SK-N-SH (cell line): Measurements from ENCODE around the gene WDR31. TPM values are rescaled to one million over a fixed set of nuclear protein-coding genes. Genes with fewer than 3 reads are reported as not detected.

Experiments used
- CTCF ChIA-PET: fragments of 300-600, 350-600 bp; formaldehyde crosslinking; extraction: SDS; loops from one replicate; lab custom pipeline; 2021; lab: Yijun Ruan, JAX
- POLR2A ChIA-PET: fragments of 350-600 bp; sonication (Branson Sonifier 250); formaldehyde crosslinking; extraction: SDS; loops from one replicate; lab custom pipeline; 2020; ENCODE audit warnings: antibody characterized with exemption, inconsistent platforms; lab: Yijun Ruan, JAX
- DNase-seq: peaks from one replicate; pipeline ENCODE4 v3.0.0; 2012
- H2AFZ ChIP-seq: fragments of 200-600 bp; sonication (generic); 2 replicates; pipeline ENCODE4 v1.8.1; 2016; ENCODE audit warnings: antibody characterized with exemption, mild to moderate bottlenecking, low read depth
- H3F3A ChIP-seq: fragments of 200-600 bp; sonication (generic); replicated peaks from 2 replicates; pipeline ENCODE3; 2016; ENCODE audit warnings: antibody characterized with exemption, mild to moderate bottlenecking; ENCODE audit not compliant: insufficient read depth
- H3K27ac ChIP-seq, 2 experiments: fragments of 200-500 bp in 1 of 2; fragments of 200-600 bp in 1 of 2; sonication (Bioruptor generic) in 1 of 2; sonication (generic), shearing (Covaris generic) in 1 of 2; 2 replicates each; pipeline versions ENCODE4 v1.5.1 to v1.6.1; 2014 to 2016; ENCODE audit warnings: low read depth in 2 of 2, inconsistent platforms in 1 of 2, low read length in 1 of 2, mild to moderate bottlenecking in 1 of 2, mixed read lengths in 1 of 2
- H3K27me3 ChIP-seq: fragments of 200-600 bp; sonication (generic), shearing (Covaris generic); 2 replicates; pipeline ENCODE4 v1.6.1; 2016; ENCODE audit warnings: mixed run types; ENCODE audit not compliant: insufficient read depth
- H3K36me3 ChIP-seq, 2 experiments: fragments of 200-500 bp in 1 of 2; fragments of 200-600 bp in 1 of 2; sonication (Bioruptor generic) in 1 of 2; sonication (generic) in 1 of 2; replicated peaks in 1 of 2; 2 replicates each; pipeline versions ENCODE3 to v1.5.1; 2014 to 2016; ENCODE audit warnings: low read length in 1 of 2, mild to moderate bottlenecking in 1 of 2; ENCODE audit not compliant: insufficient read depth in 2 of 2, control insufficient read depth in 1 of 2
- H3K4me1 ChIP-seq, 2 experiments: fragments of 200-500 bp in 1 of 2; fragments of 200-600 bp in 1 of 2; sonication (Bioruptor generic) in 1 of 2; sonication (generic), shearing (Covaris generic) in 1 of 2; 2 replicates each; pipeline versions ENCODE4 v1.5.1 to v1.6.1; 2014 to 2016; ENCODE audit warnings: low read depth in 1 of 2, low read length in 1 of 2, mixed run types in 1 of 2; ENCODE audit not compliant: insufficient read depth in 2 of 2, control insufficient read depth in 1 of 2
- H3K4me2 ChIP-seq: fragments of 200-600 bp; sonication (generic), shearing (Covaris generic); 2 replicates; pipeline ENCODE4 v1.6.1; 2017; ENCODE audit warnings: mixed run types
- H3K4me3 ChIP-seq, 2 experiments: fragments of 200-500 bp in 1 of 2; fragments of 200-600 bp in 1 of 2; sonication (Bioruptor generic) in 1 of 2; sonication (generic), shearing (Covaris generic) in 1 of 2; 2 replicates each; pipeline versions ENCODE4 v1.5.1 to v1.8.1; 2014 to 2016; ENCODE audit warnings: low read depth in 2 of 2, inconsistent platforms in 1 of 2, low read length in 1 of 2, mild to moderate bottlenecking in 1 of 2, mixed read lengths in 1 of 2, moderate library complexity in 1 of 2
- H3K79me2 ChIP-seq: fragments of 200-600 bp; sonication (generic); 2 replicates; pipeline ENCODE4 v1.8.1; 2017; ENCODE audit warnings: mild to moderate bottlenecking; ENCODE audit not compliant: insufficient read depth
- H3K9ac ChIP-seq: fragments of 200-600 bp; sonication (generic); 2 replicates; pipeline ENCODE4 v1.6.1; 2017; ENCODE audit warnings: mixed run types
- H3K9me2 ChIP-seq: fragments of 200-600 bp; sonication (generic); 2 replicates; pipeline ENCODE4 v1.6.1; 2017; ENCODE audit warnings: mixed run types
- H3K9me3 ChIP-seq: fragments of 200-600 bp; sonication (generic); 2 replicates; pipeline ENCODE4 v1.6.1; 2017; ENCODE audit warnings: mixed run types, mild to moderate bottlenecking, moderate library complexity
- H4K20me1 ChIP-seq: fragments of 200-600 bp; sonication (generic); 2 replicates; pipeline ENCODE4 v1.6.1; 2017; ENCODE audit warnings: mild to moderate bottlenecking, mixed run types; ENCODE audit not compliant: insufficient read depth
- CTCF ChIP-seq: fragments of 200-600 bp; sonication (generic); IDR thresholded peaks from 2 replicates; pipeline ENCODE4 v1.6.1; 2017; ENCODE audit warnings: antibody characterized with exemption, mild to moderate bottlenecking, moderate library complexity
- FOXJ3 ChIP-seq: sonication (generic); formaldehyde crosslinking; IDR thresholded peaks from 2 replicates; pipeline ENCODE4 v1.5.1; 2020; ENCODE audit warnings: mild to moderate bottlenecking, missing genetic modification reagents
- GATA2 ChIP-seq: sonication (generic); formaldehyde crosslinking; IDR thresholded peaks from 2 replicates; pipeline ENCODE4 v1.5.0; 2020; ENCODE audit warnings: mild to moderate bottlenecking, missing genetic modification reagents
- IRF3 ChIP-seq: fragments of 150-350 bp; IDR thresholded peaks from 2 replicates; pipeline ENCODE4 v1.6.1; 2016; ENCODE audit warnings: mild to moderate bottlenecking, low read depth, low read length
- MAX ChIP-seq: IDR thresholded peaks from 2 replicates; pipeline ENCODE4 v1.4.0; 2012; ENCODE audit warnings: low read depth
- NRF1 ChIP-seq: IDR thresholded peaks from 2 replicates; pipeline ENCODE4 v1.6.1; 2012; ENCODE audit warnings: low read depth, mild to moderate bottlenecking, low read length
- PBX3 ChIP-seq: IDR thresholded peaks from 2 replicates; pipeline ENCODE4; 2012
- RFX5 ChIP-seq: IDR thresholded peaks from 2 replicates; pipeline ENCODE4 v1.6.1; 2012; ENCODE audit warnings: mild to moderate bottlenecking, improper control_type of control experiment, low read length
- RXRA ChIP-seq: IDR thresholded peaks from 2 replicates; pipeline ENCODE4 v1.4.0; 2012; ENCODE audit warnings: low read depth, mild to moderate bottlenecking, borderline replicate concordance
- SIN3A ChIP-seq: IDR thresholded peaks from 2 replicates; pipeline ENCODE4 v1.6.1; 2012; ENCODE audit warnings: low read depth, mild to moderate bottlenecking, low read length, moderate library complexity, borderline replicate concordance
- SMC3 ChIP-seq: IDR thresholded peaks from 2 replicates; pipeline ENCODE4 v1.6.1; 2012; ENCODE audit warnings: low read depth, low read length, improper control_type of control experiment
- TAF1 ChIP-seq: IDR thresholded peaks from 2 replicates; pipeline ENCODE4 v1.6.1; 2012; ENCODE audit warnings: low read depth, mild to moderate bottlenecking, low read length, moderate library complexity, borderline replicate concordance
- TEAD4 ChIP-seq: IDR thresholded peaks from 2 replicates; pipeline ENCODE4 v1.4.0; 2012; ENCODE audit warnings: mild to moderate bottlenecking, borderline replicate concordance; ENCODE audit not compliant: insufficient read depth
- USF1 ChIP-seq: IDR thresholded peaks from 2 replicates; pipeline ENCODE4 v1.4.0; 2012; ENCODE audit warnings: low read depth, borderline replicate concordance
- USF2 ChIP-seq: fragments of 150-350 bp; IDR thresholded peaks from 2 replicates; pipeline ENCODE4 v1.6.1; 2017; ENCODE audit warnings: antibody characterized with exemption, low read length, low read depth, borderline replicate concordance
- YY1 ChIP-seq: IDR thresholded peaks from 2 replicates; pipeline ENCODE4 v1.4.0; 2012; ENCODE audit warnings: low read depth, mild to moderate bottlenecking
- ZBTB33 ChIP-seq: IDR thresholded peaks from 2 replicates; pipeline ENCODE4 v1.4.0; 2012; ENCODE audit warnings: low read depth, borderline replicate concordance
- WGBS: methylation state at CpG from one replicate; pipeline ENCODE4 v1.1.6; 2017; ENCODE audit warnings: low lambda C conversion rate; 5-methylcytosine and 5-hydroxymethylcytosine counted together
- polyA plus RNA-seq, 3 experiments: library from polyadenylated mRNA; depleted of rRNA; stranded (reverse); fragments of >200 nt; gene quantifications; 2 replicates each; pipeline ENCODE4 v1.2.3, GENCODE V29; 2012

WDR31 gene
- polyA plus RNA-seq, 1 of the 3 experiments (the other 2 are of a cell fraction), result 0.74 TPM

- no peaks in the 10 kb centered on the region for H3K9me2 ChIP-seq
- DNase-seq, result no peak
- TF ChIP-seq USF1, result no peak
- no peak for TF ChIP-seq IRF3
- no peak for TF ChIP-seq CTCF
- TF ChIP-seq RXRA, result no peak
- no peak for TF ChIP-seq NRF1
- no peak for TF ChIP-seq RFX5
- no peak for TF ChIP-seq GATA2
- no peak for TF ChIP-seq TAF1
- TF ChIP-seq USF2, result no peak
- no peak overlapping the region for H3K27ac ChIP-seq
- H3K9me3 ChIP-seq, result no peaks in the 10 kb centered on the region
- WGBS, result 47% methylated on average over 6 of the region's 6 CpGs
- no peaks in the 10 kb centered on the region for H3K79me2 ChIP-seq
- POLR2A ChIA-PET, result interaction anchor here (3.8 kb wide), 1 partner anchor 12 kb away, joined by 21 read pairs; the partner anchor contains the start of gene WDR31
- no peaks in the 10 kb centered on the region for H3F3A ChIP-seq
- no peaks in the 10 kb centered on the region for H3K36me3 ChIP-seq
- no peaks in the 10 kb centered on the region for H4K20me1 ChIP-seq
- H3K4me1 ChIP-seq, result peaks cover 0 to 9% of the 10 kb centered on the region in 2 experiments; a peak in 1 of 4 replicates
- H3K4me2 ChIP-seq, result no peak overlapping the region
- H3K9ac ChIP-seq, result no peak overlapping the region
- no peak overlapping the region for H3K4me3 ChIP-seq
- H3K27me3 ChIP-seq, result peaks cover 29% of the 10 kb centered on the region
- H2AFZ ChIP-seq, result no peak overlapping the region
- CTCF ChIA-PET, result interaction anchor here (1.6 kb wide), 1 partner anchor 25 kb away, joined by 3 read pairs; the partner anchor contains the start of gene HDHD3
Measured at GRCh38 chr9:113352006-113352405, 11.9 kb upstream of the WDR31 start.

- H3K4me3 ChIP-seq, result no peak overlapping the region
- no peaks in the 10 kb centered on the region for H3K9me2 ChIP-seq
- no peaks in the 10 kb centered on the region for H3K79me2 ChIP-seq
- no peaks in the 10 kb centered on the region for H3F3A ChIP-seq
- ChIA-PET CTCF (interaction anchor here (1.5 to 2.1 kb wide), 3 partner anchors 26 to 55 kb away, joined by 3 to 6 read pairs (median 3); partner anchors contain the start of genes ALAD and HDHD3), POLR2A (interaction anchor here (3.8 kb wide), 1 partner anchor 11 kb away, joined by 21 read pairs; the partner anchor contains the start of gene WDR31)
- no peak overlapping the region for H3K9ac ChIP-seq
- H3K4me2 ChIP-seq, result no peak overlapping the region
- no peaks in the 10 kb centered on the region for H3K9me3 ChIP-seq
- peaks cover 0 to 13% of the 10 kb centered on the region in 2 experiments; a peak in 1 of 4 replicates for H3K4me1 ChIP-seq
- H3K27me3 ChIP-seq, result peaks cover 29% of the 10 kb centered on the region
- DNase-seq, result no peak
- 88% methylated on average over 6 of the region's 6 CpGs for whole genome bisulfite sequencing
- no peak overlapping the region for H3K27ac ChIP-seq
- no peaks in the 10 kb centered on the region for H4K20me1 ChIP-seq
- H2AFZ ChIP-seq, result no peak overlapping the region
- no peaks in the 10 kb centered on the region for H3K36me3 ChIP-seq
- TF ChIP-seq IRF3, result no peak
- TF ChIP-seq RFX5, result no peak
- TF ChIP-seq FOXJ3 (CRISPR knock-in tag), result no peak
- TF ChIP-seq YY1, result no peak
- TF ChIP-seq MAX, result no peak
- no peak for TF ChIP-seq TEAD4
- TF ChIP-seq SIN3A, result no peak
- no peak for TF ChIP-seq PBX3
- no peak for TF ChIP-seq ZBTB33
- TF ChIP-seq TAF1, result no peak
- no peak for TF ChIP-seq SMC3
Measured at GRCh38 chr9:113350937-113351336, 10.9 kb upstream of the WDR31 start.
